Measurements from ENCODE around the gene WBP4. TPM values are rescaled to one million over a fixed set of nuclear protein-coding genes. Genes with fewer than 3 reads are reported as not detected.

WBP4 gene
- total and polyA plus RNA-seq, 2 of the 4 experiments (the other 2 are of a cell fraction) = 4.3 to 11.0 TPM

GRCh38 chr13:41107104-41107571 lies 45.8 kb downstream of the WBP4 start:
- H3K4me1 ChIP-seq (ENCODE audit: control insufficient read depth, insufficient read depth, low read length) = no peaks in the 10 kb centered on the region

More at GRCh38 chr13:41107104-41107571, 45.8 kb downstream of the WBP4 start:
- Histone ChIP-seq H3K9me1 (ENCODE audit: insufficient read depth, low read length) (no peaks in the 10 kb centered on the region), H2AFZ (replicated peaks; ENCODE audit: low read length, poor library complexity) (no peak overlapping the region), H3K9ac (ENCODE audit: low read depth, low read length) (no peak overlapping the region), H4K5ac (ENCODE audit: low read depth, low read length) (no peak overlapping the region), H3K79me1 (ENCODE audit: low read depth in 1 of 2, low read length in 2 of 2) (no peaks in the 10 kb centered on the region), H2AK5ac (ENCODE audit: low read depth, low read length) (no peak overlapping the region), H3K4me3 (ENCODE audit: insufficient read depth, low read depth, low read length) (no peak overlapping the region), H3K27me3 (ENCODE audit: control insufficient read depth, insufficient read depth, low read length) (no peaks in the 10 kb centered on the region), H2BK5ac (ENCODE audit: low read depth, low read length, poor library complexity, severe bottlenecking) (no peak overlapping the region), H4K91ac (ENCODE audit: insufficient read depth, low read depth, low read length) (no peak overlapping the region), H3K23ac (ENCODE audit: low read depth, low read length) (no peak overlapping the region), H3K14ac (replicated peaks; ENCODE audit: low read depth, low read length) (no peak overlapping the region), H4K20me1 (ENCODE audit: insufficient read depth, low read length) (no peaks in the 10 kb centered on the region), H2BK15ac (ENCODE audit: low read depth, low read length) (no peak overlapping the region), H3K4ac (ENCODE audit: low read depth, low read length) (no peak overlapping the region), H3K36me3 (ENCODE audit: control insufficient read depth, insufficient read depth, low read length) (no peaks in the 10 kb centered on the region), H3K4me2 (ENCODE audit: low read depth, low read length) (no peak overlapping the region), H4K8ac (ENCODE audit: low read depth in 2 of 2, low read length in 2 of 2) (no peak overlapping the region), H2AK9ac (replicated peaks; ENCODE audit: low read depth, low read length, poor library complexity) (no peak overlapping the region), H2BK120ac (ENCODE audit: low read depth, low read length) (no peak overlapping the region), H3K18ac (ENCODE audit: low read depth, low read length) (no peak overlapping the region), H3K9me3 (ENCODE audit: control insufficient read depth, insufficient read depth, low read length) (no peaks in the 10 kb centered on the region), H3K27ac (ENCODE audit: insufficient read depth, low read length) (no peak overlapping the region), H2BK20ac (ENCODE audit: low read depth, low read length) (no peak overlapping the region), H3K56ac (ENCODE audit: extremely low read depth, insufficient read depth, low read length) (no peak overlapping the region)
- BruUV-seq (replicated peaks) = no TSS peak
- dilution Hi-C loops (cut with HindIII; ENCODE audit: low sequenced_read_pairs, unreplicated experiment) (no loop called here), in situ Hi-C loops (cut with MboI; ENCODE audit: low sequenced_read_pairs) (no loop called here), intact Hi-C loops (cut with micrococcal nuclease) (no loop called here)
- DNase-seq = no peak
- ATAC-seq (ENCODE audit: low read depth) = no peak
- TF ChIP-seq BHLHE40 (IDR thresholded peaks at IDR 0.05; ENCODE audit: low read depth, low read length) (no peak), CEBPB (IDR thresholded peaks at IDR 0.05; ENCODE audit: low read depth, low read length) (no peak), SMC3 (IDR thresholded peaks at IDR 0.05; ENCODE audit: low read depth, low read length) (no peak), NFE2L2 (IDR thresholded peaks at IDR 0.05; ENCODE audit: low read depth, low read length) (no peak), FOS (IDR thresholded peaks at IDR 0.05; ENCODE audit: low read depth, low read length) (no peak), RFX5 (IDR thresholded peaks at IDR 0.05; ENCODE audit: low read depth, low read length) (no peak), RCOR1 (IDR thresholded peaks at IDR 0.05; ENCODE audit: insufficient replicate concordance, low read length) (no peak), ELK1 (IDR thresholded peaks at IDR 0.05; ENCODE audit: borderline replicate concordance, low read depth, low read length) (no peak), MXI1 (IDR thresholded peaks at IDR 0.05; ENCODE audit: borderline replicate concordance, low read depth, low read length) (no peak), USF2 (IDR thresholded peaks at IDR 0.05; ENCODE audit: low read depth, low read length) (no peak), CHD1 (IDR thresholded peaks at IDR 0.05; ENCODE audit: low read depth, low read length) (no peak), POLR2A (IDR thresholded peaks at IDR 0.05; ENCODE audit: low read depth, low read length) (no peak), MAFK (IDR thresholded peaks at IDR 0.05; ENCODE audit: low read depth, low read length) (no peak), MAZ (IDR thresholded peaks at IDR 0.05; ENCODE audit: borderline replicate concordance, low read depth, low read length) (no peak), CTCF (conservative IDR thresholded peaks at IDR 0.05; ENCODE audit: low read depth, low read length) (no peak), RAD21 (IDR thresholded peaks at IDR 0.05; ENCODE audit: low read length) (no peak)
- CTCF ChIA-PET = no interaction called here
- WGBS, 2 experiments (ENCODE audit: extremely low coverage in 2 of 2, insufficient read length in 1 of 2) = 93% methylated on average over 3 of the region's 15 CpGs; no CpG with 5 or more reads in 1 of the 2 experiments
- POLR2A ChIA-PET (ENCODE audit: unreplicated experiment) = no interaction called here

Measured in IMR-90 (cell line).